GM18858 (cell line): ENCODE data around the gene AGRP.
"Not testable (repeated sequence)": the region's sequence is repeated elsewhere in the genome, so short reads cannot be mapped to it uniquely, and the experiment has no call there.

Experiments
- ATAC-seq: cut with Tn5 transposase; IDR thresholded peaks from one replicate; pipeline ENCODE4 v1.9.1; 2021; ENCODE audit not compliant: unreplicated experiment

The AGRP gene

GRCh38 chr16:67483150-67483549 is at the start of gene AGRP:
Gene AGRP, minus strand, starts transcription at chr16:67483547. Its CDS starts 149 bp downstream, at chr16:67483398.
- ATAC-seq, result no peak

- no peak for ATAC-seq
Observed at GRCh38 chr16:67531247-67531646, 47.9 kb upstream of the AGRP start.

- no peak for ATAC-seq
Observed at GRCh38 chr16:67530013-67530939, 46.9 kb upstream of the AGRP start.

- no peak for ATAC-seq
Observed at GRCh38 chr16:67529582-67530012, 46.2 kb upstream of the AGRP start.

GRCh38 chr16:67528870-67529581 is 45.7 kb upstream of the AGRP start:
- ATAC-seq, result no peak

- ATAC-seq, result no peak
Observed at GRCh38 chr16:67528222-67528869, 45.0 kb upstream of the AGRP start, which contains the start of gene RIPOR1. Gene RIPOR1, plus strand, starts transcription at chr16:67528829. Its CDS starts 9,618 bp downstream, at chr16:67538447.

- ATAC-seq, result no peak
Observed at GRCh38 chr16:67526149-67526791, 42.9 kb upstream of the AGRP start.

GRCh38 chr16:67525176-67525860 is 42.0 kb upstream of the AGRP start:
- no peak for ATAC-seq

- peak; percentile 61 for ATAC-seq
Observed at GRCh38 chr16:67521095-67521804, 37.9 kb upstream of the AGRP start.

GRCh38 chr16:67519242-67519641 is 35.9 kb upstream of the AGRP start:
- ATAC-seq, result no peak

GRCh38 chr16:67518676-67519075 is 35.3 kb upstream of the AGRP start:
- ATAC-seq, result no peak

- peak; percentile 31 for ATAC-seq
Observed at GRCh38 chr16:67517661-67518423, 34.5 kb upstream of the AGRP start.

- ATAC-seq, result no peak
Observed at GRCh38 chr16:67517155-67517445, 33.8 kb upstream of the AGRP start.

- ATAC-seq, result no peak
Observed at GRCh38 chr16:67516296-67517154, 33.2 kb upstream of the AGRP start.

- ATAC-seq, result peak; percentile 30
Observed at GRCh38 chr16:67514382-67514828, 31.1 kb upstream of the AGRP start.

GRCh38 chr16:67513892-67514291 is 30.5 kb upstream of the AGRP start:
- ATAC-seq, result not testable (repeated sequence)

GRCh38 chr16:67509016-67509415 is 25.7 kb upstream of the AGRP start:
- no peak for ATAC-seq

GRCh38 chr16:67506468-67506867 is 23.1 kb upstream of the AGRP start:
- no peak for ATAC-seq
